Activated CD8-positive, alpha-beta T cell treated with anti-CD3 and anti-CD28 coated beads for 36 hours (primary cell): Measurements from ENCODE around the gene BTBD7. TPM values are rescaled to one million over a fixed set of nuclear protein-coding genes. Genes with fewer than 3 reads are reported as not detected.

Experiments used
- ATAC-seq: fragments of 200-7000 bp; cut with Tn5 transposase; one replicate; pipeline ENCODE4 v1.10.0; 2021; ENCODE audit warnings: mild to moderate bottlenecking, moderate library complexity
- CTCF ChIA-PET: fragments of 350-600 bp; sonication (Branson Sonifier 250); formaldehyde crosslinking; loops from one replicate; lab custom pipeline; 2021; ENCODE audit warnings: antibody characterized with exemption; lab: Charles Lee
- POLR2A ChIA-PET: fragments of 350-600 bp; sonication (Branson Sonifier 250); formaldehyde crosslinking; loops from one replicate; lab custom pipeline; 2021; ENCODE audit warnings: antibody characterized with exemption; lab: Charles Lee
- DNase-seq: peaks from one replicate; pipeline ENCODE4 v3.0.0-alpha.2; 2020
- H3K27ac Mint-ChIP-seq: one replicate; pipeline ENCODE4 v1.8.0; 2021; ENCODE audit warnings: mild to moderate bottlenecking, mixed read lengths
- H3K27me3 Mint-ChIP-seq: one replicate; pipeline ENCODE4 v1.8.0; 2021; ENCODE audit warnings: mixed read lengths
- H3K36me3 Mint-ChIP-seq: one replicate; pipeline ENCODE4 v1.8.0; 2021; ENCODE audit warnings: low read depth, mixed read lengths
- H3K4me1 Mint-ChIP-seq: one replicate; pipeline ENCODE4 v1.8.0; 2021; ENCODE audit warnings: low read depth, mixed read lengths
- H3K4me3 Mint-ChIP-seq: one replicate; pipeline ENCODE4 v1.8.0; 2021; ENCODE audit warnings: mild to moderate bottlenecking, moderate library complexity, mixed read lengths
- H3K9me3 Mint-ChIP-seq: one replicate; pipeline ENCODE4 v1.8.0; 2021; ENCODE audit warnings: mixed read lengths
- intact Hi-C: fragments of 100-400 bp; cut with micrococcal nuclease; formaldehyde crosslinking; loops from one replicate; pipeline ENCODE4 v1.10.0; 2022
- total RNA-seq, 2 experiments: library from RNA; stranded (reverse); gene quantifications; one replicate each; pipeline ENCODE4 v1.2.3, GENCODE V29; 2021
- TF ChIP-seq, protein P1 (sequence below): fragments of 200-600 bp; IDR thresholded peaks from one replicate; pipeline ENCODE4 v1.8.0; 2022; ENCODE audit warnings: antibody characterized with exemption, mild to moderate bottlenecking

The BTBD7 gene
- total RNA-seq, 2 experiments from 2014 or later: 8.7 to 12.6 TPM

DNA sequence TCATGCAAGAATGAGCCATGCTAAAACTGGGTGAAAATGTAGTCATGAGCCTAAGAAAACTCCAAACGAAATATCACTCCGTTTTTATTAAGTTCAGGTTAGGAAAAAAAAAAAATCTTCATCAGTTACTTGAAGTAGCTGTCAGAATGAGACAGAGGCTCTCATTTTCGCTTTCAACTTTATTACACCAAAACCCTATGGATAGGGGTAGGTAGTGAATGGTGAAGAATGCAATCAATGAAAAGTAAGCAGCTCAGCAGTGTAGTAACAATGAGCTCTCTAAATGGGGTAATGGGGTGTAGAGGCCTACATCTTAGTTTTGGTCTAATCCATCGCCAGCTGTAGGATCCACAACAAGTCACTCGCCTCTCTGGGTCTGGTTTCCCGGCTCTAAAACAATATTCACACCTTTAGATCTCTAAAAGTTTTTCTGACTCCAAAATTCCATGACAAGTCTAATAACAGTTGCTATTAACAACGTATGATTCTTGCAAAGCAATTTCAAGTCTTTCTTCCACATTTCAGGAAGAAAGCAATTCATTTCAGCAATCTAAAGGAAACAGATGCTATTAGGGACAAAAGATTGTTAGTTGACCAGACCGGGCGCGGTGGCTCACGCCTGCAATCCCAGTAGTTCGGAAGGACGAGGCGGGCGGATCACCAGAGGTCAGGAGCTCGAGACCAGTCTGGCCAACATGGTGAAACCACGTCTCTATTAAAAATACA lies 1.7 kb downstream of the BTBD7 start:
- TF ChIP-seq, protein P1, sequence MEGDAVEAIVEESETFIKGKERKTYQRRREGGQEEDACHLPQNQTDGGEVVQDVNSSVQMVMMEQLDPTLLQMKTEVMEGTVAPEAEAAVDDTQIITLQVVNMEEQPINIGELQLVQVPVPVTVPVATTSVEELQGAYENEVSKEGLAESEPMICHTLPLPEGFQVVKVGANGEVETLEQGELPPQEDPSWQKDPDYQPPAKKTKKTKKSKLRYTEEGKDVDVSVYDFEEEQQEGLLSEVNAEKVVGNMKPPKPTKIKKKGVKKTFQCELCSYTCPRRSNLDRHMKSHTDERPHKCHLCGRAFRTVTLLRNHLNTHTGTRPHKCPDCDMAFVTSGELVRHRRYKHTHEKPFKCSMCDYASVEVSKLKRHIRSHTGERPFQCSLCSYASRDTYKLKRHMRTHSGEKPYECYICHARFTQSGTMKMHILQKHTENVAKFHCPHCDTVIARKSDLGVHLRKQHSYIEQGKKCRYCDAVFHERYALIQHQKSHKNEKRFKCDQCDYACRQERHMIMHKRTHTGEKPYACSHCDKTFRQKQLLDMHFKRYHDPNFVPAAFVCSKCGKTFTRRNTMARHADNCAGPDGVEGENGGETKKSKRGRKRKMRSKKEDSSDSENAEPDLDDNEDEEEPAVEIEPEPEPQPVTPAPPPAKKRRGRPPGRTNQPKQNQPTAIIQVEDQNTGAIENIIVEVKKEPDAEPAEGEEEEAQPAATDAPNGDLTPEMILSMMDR: no peak
- Mint-ChIP-seq H3K27ac (no peak overlapping the region), H3K27me3 (no peaks in the 10 kb centered on the region), H3K4me3 (peak overlapping the region; percentile 88), H3K36me3 (no peaks in the 10 kb centered on the region), H3K4me1 (peaks cover 58% of the 10 kb centered on the region), H3K9me3 (no peaks in the 10 kb centered on the region)
- POLR2A ChIA-PET: interaction anchor here (0.8 to 1.4 kb wide), 3 partner anchors 9 to 148 kb away, joined by 3 to 4 read pairs (median 3); no protein-coding TSS in a partner anchor
- intact Hi-C loops: loop anchor here (5.0 kb wide), 1 partner anchor 124 kb away; the partner anchor contains the start of genes GON7 and UBR7
- no peak for DNase-seq
- no peak for ATAC-seq
- CTCF ChIA-PET: interaction anchor here (0.6 to 1.1 kb wide), 4 partner anchors 8 to 215 kb away, joined by 3 read pairs; no protein-coding TSS in a partner anchor

DNA sequence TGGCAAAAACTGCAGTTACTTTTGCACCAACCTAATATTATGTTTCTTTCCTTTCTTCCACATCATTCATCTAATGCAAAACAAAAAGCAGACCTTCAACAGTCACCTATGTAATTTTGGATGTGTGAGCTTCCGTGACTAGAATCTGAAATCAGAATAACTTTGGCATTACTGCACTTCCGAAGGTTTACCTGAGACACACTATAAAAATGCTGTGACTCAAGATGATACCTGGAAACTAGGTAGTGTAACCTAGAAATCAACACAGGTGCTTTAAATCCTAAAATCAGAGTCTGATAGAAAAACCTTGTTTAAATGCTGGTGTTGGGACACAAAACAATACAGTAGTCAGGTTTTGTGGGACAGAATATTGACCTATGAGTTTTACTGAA lies 2.2 kb downstream of the BTBD7 start:
- DNase-seq (no peak), ATAC-seq (no peak)
- TF ChIP-seq, protein P1: no peak
- intact Hi-C loops: loop anchor here (5.0 kb wide), 1 partner anchor 123 kb away; the partner anchor contains the start of genes GON7 and UBR7
- Mint-ChIP-seq H3K9me3 (no peaks in the 10 kb centered on the region), H3K4me3 (peak overlapping the region; percentile 88), H3K27ac (no peak overlapping the region), H3K4me1 (peaks cover 58% of the 10 kb centered on the region), H3K36me3 (no peaks in the 10 kb centered on the region), H3K27me3 (no peaks in the 10 kb centered on the region)
- CTCF ChIA-PET: interaction anchor here (0.7 to 0.8 kb wide), 2 partner anchors 146 to 214 kb away, joined by 3 read pairs; no protein-coding TSS in a partner anchor
- POLR2A ChIA-PET: interaction anchor here (0.9 to 1.0 kb wide), 2 partner anchors 12 to 28 kb away, joined by 3 read pairs; no protein-coding TSS in a partner anchor

DNA sequence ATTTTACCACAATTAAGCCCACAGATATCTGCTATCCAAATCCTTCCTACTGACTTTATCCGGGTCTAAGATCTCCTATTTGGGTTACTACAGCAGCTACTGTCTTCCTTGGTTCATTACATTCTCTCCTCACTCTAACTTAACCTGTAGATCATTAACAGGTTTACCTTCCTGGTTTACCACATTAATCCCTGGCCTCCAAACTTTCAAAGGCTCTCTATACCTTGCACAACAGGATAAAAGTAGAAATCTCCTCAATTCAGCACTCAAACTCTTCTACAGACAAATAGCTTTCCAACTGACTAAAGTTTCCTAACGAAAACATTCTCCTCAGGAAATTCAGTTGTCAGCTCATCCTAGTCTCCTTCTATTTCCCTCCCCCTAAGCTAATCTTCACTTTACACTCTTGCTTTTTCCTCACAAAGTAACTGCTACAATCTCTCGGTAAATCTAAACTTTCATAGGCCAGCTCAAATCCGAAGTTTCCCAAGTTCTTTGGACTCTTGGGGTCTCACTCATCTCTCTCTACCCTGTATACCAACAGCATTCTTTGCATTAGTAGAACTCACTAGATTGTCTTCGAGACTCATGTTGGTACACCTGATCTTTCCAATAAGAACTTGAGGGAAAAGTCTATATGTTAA lies 2.7 kb downstream of the BTBD7 start:
- H3K27ac Mint-ChIP-seq: no peak overlapping the region
- H3K4me1 Mint-ChIP-seq: peaks cover 57% of the 10 kb centered on the region
- no peaks in the 10 kb centered on the region for H3K9me3 Mint-ChIP-seq
- intact Hi-C loops: loop anchor here (5.0 kb wide), 1 partner anchor 123 kb away; the partner anchor contains the start of genes GON7 and UBR7
- TF ChIP-seq, protein P1: no peak
- no peaks in the 10 kb centered on the region for H3K36me3 Mint-ChIP-seq
- no peak for DNase-seq
- POLR2A ChIA-PET: interaction anchor here (0.6 to 1.0 kb wide), 3 partner anchors 11 to 28 kb away, joined by 3 read pairs; no protein-coding TSS in a partner anchor
- H3K4me3 Mint-ChIP-seq: no peak overlapping the region
- ATAC-seq: no peak
- H3K27me3 Mint-ChIP-seq: no peaks in the 10 kb centered on the region
- CTCF ChIA-PET: interaction anchor here (0.9 to 1.3 kb wide), 2 partner anchors 34 to 125 kb away, joined by 3 to 4 read pairs; no protein-coding TSS in a partner anchor

DNA sequence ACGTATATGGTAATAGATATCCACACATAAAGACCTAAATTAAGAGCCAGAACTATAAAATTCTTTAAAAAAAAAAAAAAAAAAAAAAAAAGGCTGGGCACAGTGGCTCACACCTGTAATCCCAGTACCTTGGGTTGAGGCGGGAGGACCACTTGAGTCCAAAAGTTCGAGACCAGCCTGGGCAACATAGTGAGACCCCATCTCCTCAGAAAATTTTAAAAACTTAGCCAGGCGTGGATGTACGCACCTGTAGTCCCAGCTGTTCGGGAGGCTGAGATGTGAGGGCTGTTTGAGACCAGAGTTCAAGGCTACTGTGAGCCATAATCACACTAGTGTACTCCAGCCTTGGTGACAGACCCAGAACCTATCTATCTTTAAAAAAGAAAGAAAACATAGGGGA lies 4.3 kb downstream of the BTBD7 start:
- Mint-ChIP-seq H3K9me3 (no peaks in the 10 kb centered on the region), H3K4me1 (peaks cover 50% of the 10 kb centered on the region), H3K27ac (no peak overlapping the region), H3K4me3 (no peak overlapping the region), H3K36me3 (peaks cover 5% of the 10 kb centered on the region), H3K27me3 (no peaks in the 10 kb centered on the region)
- CTCF ChIA-PET: interaction anchor here (1.3 kb wide), 1 partner anchor 33 kb away, joined by 4 read pairs; no protein-coding TSS in a partner anchor
- no peak for DNase-seq
- no peak for ATAC-seq
- intact Hi-C loops: no loop called here
- TF ChIP-seq, protein P1: no peak
- POLR2A ChIA-PET: no interaction called here
